ENCODE data around the gene BCAS4. TPM values are rescaled to one million over a fixed set of nuclear protein-coding genes. Genes with fewer than 3 reads are reported as not detected.
"Not testable (repeated sequence)": the region's sequence is repeated elsewhere in the genome, so short reads cannot be mapped to it uniquely, and the experiment has no call there.

BCAS4 gene
- total RNA-seq, 2 experiments from 2014 or later = 19.0 to 20.9 TPM

GRCh38 chr20:50799890-50800550 lies 5.2 kb downstream of the BCAS4 start:
- Mint-ChIP-seq H3K4me1 (ENCODE audit: low read depth) (peaks cover 23% of the 10 kb centered on the region), H3K27ac (peak overlapping the region; percentile 19), H3K36me3 (ENCODE audit: low read depth) (peaks cover 10% of the 10 kb centered on the region), H3K9me3 (no peaks in the 10 kb centered on the region), H3K4me3 (no peak overlapping the region), H3K27me3 (no peaks in the 10 kb centered on the region)
- no peak overlapping the region for H3K27ac ChIP-seq (ENCODE audit: low read depth in 1 of 2, low read length in 2 of 2)
- no peaks in the 10 kb centered on the region for H3K27me3 ChIP-seq (ENCODE audit: control insufficient read depth in 1 of 2, insufficient read depth in 2 of 2, low read length in 2 of 2)
- ChIA-PET POLR2A (interaction anchor here (1.3 kb wide), 1 partner anchor 15 kb away, joined by 5 read pairs; no protein-coding TSS in a partner anchor), CTCF (interaction anchor here (1.3 kb wide), 1 partner anchor 9 kb away, joined by 6 read pairs; no protein-coding TSS in a partner anchor)
- H3K9me3 ChIP-seq (ENCODE audit: control insufficient read depth in 1 of 2, insufficient read depth in 1 of 2, low read length in 2 of 2) = no peaks in the 10 kb centered on the region
- TF ChIP-seq CTCF (IDR thresholded peaks at IDR 0.05) = no peak
- intact Hi-C loops (cut with DNase I, micrococcal nuclease) = no loop called here
- peaks cover 20% of the 10 kb centered on the region for H3K4me1 ChIP-seq (ENCODE audit: insufficient read depth, low read length)
- H3K36me3 ChIP-seq (ENCODE audit: insufficient read depth, low read length) = no peaks in the 10 kb centered on the region
- ATAC-seq (ENCODE audit: poor library complexity) (no peak), DNase-seq (no peak)
- H3K4me3 ChIP-seq (ENCODE audit: low read length) = no peak overlapping the region

GRCh38 chr20:50800986-50801746 lies 6.3 kb downstream of the BCAS4 start:
- H3K9me3 Mint-ChIP-seq; H3K27me3 ChIP-seq (ENCODE audit: control insufficient read depth in 1 of 2, insufficient read depth in 2 of 2, low read length in 2 of 2); H3K36me3 Mint-ChIP-seq (ENCODE audit: low read depth); H3K27ac ChIP-seq (ENCODE audit: low read depth in 1 of 2, low read length in 2 of 2); ATAC-seq (ENCODE audit: poor library complexity); CTCF ChIA-PET; intact Hi-C loops (cut with DNase I, micrococcal nuclease); H3K27me3 Mint-ChIP-seq; DNase-seq; H3K4me3 Mint-ChIP-seq; H3K9me3 ChIP-seq (ENCODE audit: control insufficient read depth in 1 of 2, insufficient read depth in 1 of 2, low read length in 2 of 2); POLR2A ChIA-PET; H3K36me3 ChIP-seq (ENCODE audit: insufficient read depth, low read length); H3K4me3 ChIP-seq (ENCODE audit: low read length): not testable (repeated sequence)
- H3K27ac Mint-ChIP-seq = peak overlapping the region; percentile 36
- peaks cover 21% of the 10 kb centered on the region for H3K4me1 ChIP-seq (ENCODE audit: insufficient read depth, low read length)
- peaks cover 27% of the 10 kb centered on the region for H3K4me1 Mint-ChIP-seq (ENCODE audit: low read depth)

GRCh38 chr20:50801747-50802125 lies 6.9 kb downstream of the BCAS4 start:
- no peak overlapping the region for H3K4me3 Mint-ChIP-seq

More at GRCh38 chr20:50801747-50802125, 6.9 kb downstream of the BCAS4 start:
- H3K27ac Mint-ChIP-seq = peak overlapping the region; percentile 36
- no peak overlapping the region for H3K27ac ChIP-seq (ENCODE audit: low read depth in 1 of 2, low read length in 2 of 2)
- H3K36me3 Mint-ChIP-seq (ENCODE audit: low read depth) = peaks cover 5% of the 10 kb centered on the region
- H3K36me3 ChIP-seq (ENCODE audit: insufficient read depth, low read length) = no peaks in the 10 kb centered on the region
- peaks cover 30% of the 10 kb centered on the region for H3K4me1 Mint-ChIP-seq (ENCODE audit: low read depth)
- intact Hi-C loops (cut with DNase I, micrococcal nuclease) = no loop called here
- POLR2A ChIA-PET = no interaction called here
- TF ChIP-seq CTCF (IDR thresholded peaks at IDR 0.05) = no peak
- CTCF ChIA-PET = no interaction called here
- H3K9me3 ChIP-seq (ENCODE audit: control insufficient read depth in 1 of 2, insufficient read depth in 1 of 2, low read length in 2 of 2) = no peaks in the 10 kb centered on the region
- ATAC-seq (ENCODE audit: poor library complexity) = no peak
- no peaks in the 10 kb centered on the region for H3K27me3 ChIP-seq (ENCODE audit: control insufficient read depth in 1 of 2, insufficient read depth in 2 of 2, low read length in 2 of 2)
- H3K4me3 ChIP-seq (ENCODE audit: low read length) = no peak overlapping the region
- no peak for DNase-seq
- H3K4me1 ChIP-seq (ENCODE audit: insufficient read depth, low read length) = peaks cover 20% of the 10 kb centered on the region
- no peaks in the 10 kb centered on the region for H3K9me3 Mint-ChIP-seq
- H3K27me3 Mint-ChIP-seq = no peaks in the 10 kb centered on the region

Data from CD4-positive, alpha-beta T cell (primary cell).